NT2/D1 (cell line): ENCODE measurements around the gene POLR1B.

Experiments used
- DNase-seq: peaks from one replicate; pipeline ENCODE4 v3.0.0-alpha.2; 2011; ENCODE audit warnings: low read depth, low spot score
- H3K27me3 ChIP-seq: 2 replicates; pipeline ENCODE4 v1.6.0; 2011; ENCODE audit warnings: mild to moderate bottlenecking; ENCODE audit not compliant: insufficient read length, insufficient read depth
- H3K36me3 ChIP-seq: 2 replicates; pipeline ENCODE4 v1.6.1; 2011; ENCODE audit warnings: mild to moderate bottlenecking, low read length, mixed read lengths; ENCODE audit not compliant: insufficient read depth, insufficient read length
- H3K4me1 ChIP-seq: 2 replicates; pipeline ENCODE4 v1.5.1; 2011; ENCODE audit not compliant: insufficient read depth, insufficient read length
- H3K4me3 ChIP-seq: 2 replicates; pipeline ENCODE4 v1.5.1; 2011; ENCODE audit warnings: low read depth; ENCODE audit not compliant: insufficient read length
- H3K9ac ChIP-seq: 2 replicates; pipeline ENCODE4 v1.6.0; 2011; ENCODE audit warnings: low read depth; ENCODE audit not compliant: insufficient read length
- H3K9me3 ChIP-seq: 2 replicates; pipeline ENCODE4 v1.5.1; 2011; ENCODE audit warnings: mild to moderate bottlenecking, low read length; ENCODE audit not compliant: insufficient read depth
- SUZ12 ChIP-seq: IDR thresholded peaks from 2 replicates; pipeline ENCODE4 v1.6.1; 2011; ENCODE audit not compliant: insufficient read length, insufficient read depth; ENCODE audit errors: extremely low read depth
- YY1 ChIP-seq: IDR thresholded peaks from 2 replicates; pipeline ENCODE4 v1.6.1; 2011; ENCODE audit not compliant: insufficient read length, insufficient read depth
- ZNF274 ChIP-seq: IDR thresholded peaks from 2 replicates; pipeline ENCODE4 v1.6.1; 2011; ENCODE audit warnings: mild to moderate bottlenecking, low read depth, low read length

Gene POLR1B

GRCh38 chr2:112621790-112622527 is 79.7 kb downstream of the POLR1B start:
- Histone ChIP-seq H3K27me3 (no peaks in the 10 kb centered on the region), H3K9ac (no peak overlapping the region), H3K4me3 (no peak overlapping the region), H3K36me3 (no peaks in the 10 kb centered on the region), H3K9me3 (no peaks in the 10 kb centered on the region), H3K4me1 (peaks cover 4% of the 10 kb centered on the region)
- TF ChIP-seq YY1: no peak
- no peak for TF ChIP-seq SUZ12
- no peak for TF ChIP-seq ZNF274
- DNase-seq: no peak

GRCh38 chr2:112622528-112622849 is 80.2 kb downstream of the POLR1B start:
- TF ChIP-seq SUZ12 (no peak), ZNF274 (no peak), YY1 (no peak)
- no peak for DNase-seq
- Histone ChIP-seq H3K9me3 (no peaks in the 10 kb centered on the region), H3K9ac (no peak overlapping the region), H3K27me3 (no peaks in the 10 kb centered on the region), H3K36me3 (no peaks in the 10 kb centered on the region), H3K4me1 (peaks cover 4% of the 10 kb centered on the region), H3K4me3 (no peak overlapping the region)

- H3K9ac ChIP-seq: no peak overlapping the region
- no peaks in the 10 kb centered on the region for H3K9me3 ChIP-seq
- peaks cover 4% of the 10 kb centered on the region for H3K4me1 ChIP-seq
- TF ChIP-seq YY1 (no peak), ZNF274 (no peak), SUZ12 (no peak)
- DNase-seq: no peak
- H3K36me3 ChIP-seq: no peaks in the 10 kb centered on the region
- H3K27me3 ChIP-seq: no peaks in the 10 kb centered on the region
- no peak overlapping the region for H3K4me3 ChIP-seq
Observed at GRCh38 chr2:112623913-112624777, 81.9 kb downstream of the POLR1B start.

GRCh38 chr2:112625474-112626114 is 83.3 kb downstream of the POLR1B start:
- H3K9ac ChIP-seq: no peak overlapping the region
- DNase-seq: no peak
- H3K36me3 ChIP-seq: no peaks in the 10 kb centered on the region
- no peaks in the 10 kb centered on the region for H3K27me3 ChIP-seq
- TF ChIP-seq SUZ12: no peak
- TF ChIP-seq YY1: no peak
- TF ChIP-seq ZNF274: no peak
- no peak overlapping the region for H3K4me3 ChIP-seq
- H3K4me1 ChIP-seq: peaks cover 4% of the 10 kb centered on the region
- no peaks in the 10 kb centered on the region for H3K9me3 ChIP-seq

- H3K4me1 ChIP-seq: peaks cover 10% of the 10 kb centered on the region
- H3K4me3 ChIP-seq: no peak overlapping the region
- no peaks in the 10 kb centered on the region for H3K27me3 ChIP-seq
- no peak for DNase-seq
- H3K36me3 ChIP-seq: no peaks in the 10 kb centered on the region
- H3K9me3 ChIP-seq: no peaks in the 10 kb centered on the region
- H3K9ac ChIP-seq: no peak overlapping the region
- no peak for TF ChIP-seq ZNF274
- no peak for TF ChIP-seq YY1
- TF ChIP-seq SUZ12: no peak
Observed at GRCh38 chr2:112626604-112627059, 84.4 kb downstream of the POLR1B start.
